Nephron (organoid): ENCODE measurements around the gene SLC25A39.

Experiments
- H3K27ac Mint-ChIP-seq, 3 experiments: 2 replicates each; pipeline ENCODE4 v1.8.0; 2020; ENCODE audit warnings: mixed read lengths in 3 of 3, mild to moderate bottlenecking in 2 of 3, moderate library complexity in 1 of 3
- H3K27me3 Mint-ChIP-seq: 2 replicates; pipeline ENCODE4 v1.8.0; 2021; ENCODE audit warnings: low read depth, mild to moderate bottlenecking, moderate library complexity, mixed read lengths
- H3K36me3 Mint-ChIP-seq: 2 replicates; pipeline ENCODE4 v1.8.0; 2020; ENCODE audit warnings: low read depth, mixed read lengths
- H3K4me1 Mint-ChIP-seq: 2 replicates; pipeline ENCODE4 v1.8.0; 2020; ENCODE audit warnings: mixed read lengths
- H3K4me3 Mint-ChIP-seq, 3 experiments: 2 replicates each; pipeline ENCODE4 v1.8.0; 2020; ENCODE audit warnings: mild to moderate bottlenecking in 3 of 3, mixed read lengths in 3 of 3, moderate library complexity in 2 of 3
- H3K9me3 Mint-ChIP-seq: 2 replicates; pipeline ENCODE4 v1.8.0; 2020; ENCODE audit warnings: mixed read lengths
- TF ChIP-seq, protein P1 (sequence below), 3 experiments: fragments of 200-600 bp; sonication (generic); IDR thresholded peaks; one replicate each; pipeline ENCODE4 v1.5.0; 2021; ENCODE audit warnings: antibody characterized with exemption in 3 of 3; ENCODE audit not compliant: unreplicated experiment in 3 of 3

The SLC25A39 gene

DNA sequence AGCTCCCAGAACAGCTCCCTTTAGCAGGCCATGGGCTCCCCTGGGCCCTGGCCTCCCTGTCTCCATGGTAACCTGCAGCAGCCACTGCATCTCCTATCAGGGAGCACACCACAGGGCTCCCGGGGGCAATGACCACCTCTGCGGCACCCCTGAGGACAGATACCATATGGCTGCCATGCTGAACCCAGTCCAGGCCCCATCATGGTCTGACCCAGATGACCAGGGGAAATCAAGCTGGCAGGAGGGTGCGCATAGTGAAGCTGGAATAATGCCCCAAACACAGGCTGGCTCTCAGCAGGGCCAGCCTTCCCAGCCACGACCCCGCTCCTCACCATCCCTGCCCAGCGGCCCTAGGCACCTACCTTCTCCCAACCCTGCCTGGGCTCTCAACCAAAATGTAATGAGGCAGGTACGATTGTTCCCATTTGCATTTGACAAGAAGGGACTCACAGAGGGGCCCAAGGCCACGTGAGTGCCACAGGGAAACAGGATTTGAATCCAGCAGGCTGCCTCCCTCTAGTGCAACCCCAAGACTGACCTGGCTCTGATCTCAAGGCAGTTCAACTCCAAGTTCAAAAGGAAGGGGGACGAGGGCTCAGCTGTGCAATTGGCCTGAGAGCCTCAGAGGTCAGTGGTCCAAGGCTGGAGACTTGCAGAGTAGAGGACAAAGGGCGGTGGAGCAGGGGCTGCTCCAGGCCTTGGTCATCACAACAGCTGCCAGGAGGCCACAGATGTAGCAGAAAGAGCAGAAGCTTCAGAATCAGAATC is 13.8 kb downstream of the SLC25A39 start:
- TF ChIP-seq, protein P1, sequence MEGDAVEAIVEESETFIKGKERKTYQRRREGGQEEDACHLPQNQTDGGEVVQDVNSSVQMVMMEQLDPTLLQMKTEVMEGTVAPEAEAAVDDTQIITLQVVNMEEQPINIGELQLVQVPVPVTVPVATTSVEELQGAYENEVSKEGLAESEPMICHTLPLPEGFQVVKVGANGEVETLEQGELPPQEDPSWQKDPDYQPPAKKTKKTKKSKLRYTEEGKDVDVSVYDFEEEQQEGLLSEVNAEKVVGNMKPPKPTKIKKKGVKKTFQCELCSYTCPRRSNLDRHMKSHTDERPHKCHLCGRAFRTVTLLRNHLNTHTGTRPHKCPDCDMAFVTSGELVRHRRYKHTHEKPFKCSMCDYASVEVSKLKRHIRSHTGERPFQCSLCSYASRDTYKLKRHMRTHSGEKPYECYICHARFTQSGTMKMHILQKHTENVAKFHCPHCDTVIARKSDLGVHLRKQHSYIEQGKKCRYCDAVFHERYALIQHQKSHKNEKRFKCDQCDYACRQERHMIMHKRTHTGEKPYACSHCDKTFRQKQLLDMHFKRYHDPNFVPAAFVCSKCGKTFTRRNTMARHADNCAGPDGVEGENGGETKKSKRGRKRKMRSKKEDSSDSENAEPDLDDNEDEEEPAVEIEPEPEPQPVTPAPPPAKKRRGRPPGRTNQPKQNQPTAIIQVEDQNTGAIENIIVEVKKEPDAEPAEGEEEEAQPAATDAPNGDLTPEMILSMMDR (IDR thresholded peaks at IDR 0.05; ENCODE audit: unreplicated experiment in 3 of 3), result no peak
- H3K27ac Mint-ChIP-seq, result no peak overlapping the region
- peaks cover 11% of the 10 kb centered on the region for H3K4me1 Mint-ChIP-seq
- H3K9me3 Mint-ChIP-seq, result no peaks in the 10 kb centered on the region
- H3K4me3 Mint-ChIP-seq, result peak overlapping the region in 2 of 3 experiments; percentile 39 to 47
- H3K36me3 Mint-ChIP-seq, result no peaks in the 10 kb centered on the region
- H3K27me3 Mint-ChIP-seq, result peaks cover 65% of the 10 kb centered on the region

DNA sequence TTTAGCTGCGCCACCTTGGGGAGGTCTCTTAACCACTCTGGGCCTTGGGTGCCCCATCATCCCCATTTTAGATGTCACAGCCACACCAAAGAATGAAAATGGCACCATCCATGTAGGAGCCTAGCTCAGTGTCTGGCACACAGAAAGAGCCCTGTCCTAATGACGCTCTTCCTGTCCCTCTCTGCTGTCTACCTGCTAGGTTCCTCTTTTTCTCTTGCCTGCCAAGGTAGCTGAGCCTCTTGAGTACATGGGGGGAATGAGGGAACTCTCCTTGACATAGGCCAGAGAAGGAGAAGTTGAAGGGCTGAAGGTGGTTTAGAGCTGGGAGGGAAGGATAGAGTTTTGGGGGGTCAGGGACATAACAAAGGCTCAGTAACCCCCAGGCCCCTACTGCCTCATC is 14.4 kb downstream of the SLC25A39 start:
- TF ChIP-seq, protein P1 (IDR thresholded peaks at IDR 0.05; ENCODE audit: unreplicated experiment in 3 of 3), result no peak
- peak overlapping the region; percentile 52 to 56 (median 53) for H3K4me3 Mint-ChIP-seq
- peaks cover 59% of the 10 kb centered on the region for H3K27me3 Mint-ChIP-seq
- no peaks in the 10 kb centered on the region for H3K36me3 Mint-ChIP-seq
- peaks cover 8% of the 10 kb centered on the region for H3K4me1 Mint-ChIP-seq
- no peaks in the 10 kb centered on the region for H3K9me3 Mint-ChIP-seq
- H3K27ac Mint-ChIP-seq, result no peak overlapping the region

DNA sequence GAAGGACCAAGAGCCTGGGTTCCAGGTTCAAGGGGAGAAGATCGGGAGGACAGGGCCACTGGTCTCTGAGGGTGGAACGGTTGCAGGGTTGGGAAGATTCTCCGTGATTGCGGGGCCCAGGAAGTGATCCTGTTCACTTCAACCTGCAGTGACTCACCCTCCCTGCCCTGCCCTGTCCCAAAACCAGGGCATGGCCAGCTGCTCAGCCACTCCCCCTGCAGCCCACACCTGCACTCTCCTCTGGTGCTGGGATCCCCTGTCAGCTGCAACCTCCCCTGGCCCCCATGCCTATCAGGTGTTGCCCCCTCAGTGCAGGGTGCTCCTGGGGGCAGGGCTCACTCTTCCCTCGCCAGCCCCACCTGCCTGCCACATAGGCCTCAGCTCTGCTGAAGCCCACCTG is 15.2 kb downstream of the SLC25A39 start:
- TF ChIP-seq, protein P1 (IDR thresholded peaks at IDR 0.05; ENCODE audit: unreplicated experiment in 3 of 3), result no peak
- Mint-ChIP-seq H3K4me1 (peaks cover 8% of the 10 kb centered on the region), H3K27ac (no peak overlapping the region), H3K9me3 (no peaks in the 10 kb centered on the region), H3K27me3 (peaks cover 51% of the 10 kb centered on the region), H3K4me3 (peak overlapping the region; percentile 52 to 56 (median 53)), H3K36me3 (no peaks in the 10 kb centered on the region)

DNA sequence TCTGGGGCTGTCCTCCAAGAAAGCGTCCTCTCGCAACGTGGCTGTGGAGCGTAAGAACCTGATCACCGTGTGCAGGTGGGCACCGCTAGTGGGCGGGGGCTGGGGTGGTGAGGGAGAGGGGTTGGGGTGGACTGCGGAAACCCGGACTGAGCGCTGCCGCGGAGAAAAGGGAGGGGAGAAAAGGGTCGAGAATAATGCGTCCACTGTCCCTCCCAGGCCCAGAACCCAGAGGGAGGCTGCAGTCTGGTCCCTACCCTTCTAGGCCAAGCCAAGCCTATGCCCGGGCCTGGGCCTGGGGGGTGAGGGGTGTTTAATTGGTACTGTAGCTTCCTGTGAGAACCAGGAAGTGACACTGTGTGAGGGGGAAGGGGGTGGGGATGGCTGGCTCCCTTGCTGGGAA is 15.8 kb downstream of the SLC25A39 start:
- TF ChIP-seq, protein P1 (IDR thresholded peaks at IDR 0.05; ENCODE audit: unreplicated experiment in 3 of 3), result no peak
- no peaks in the 10 kb centered on the region for H3K36me3 Mint-ChIP-seq

DNA sequence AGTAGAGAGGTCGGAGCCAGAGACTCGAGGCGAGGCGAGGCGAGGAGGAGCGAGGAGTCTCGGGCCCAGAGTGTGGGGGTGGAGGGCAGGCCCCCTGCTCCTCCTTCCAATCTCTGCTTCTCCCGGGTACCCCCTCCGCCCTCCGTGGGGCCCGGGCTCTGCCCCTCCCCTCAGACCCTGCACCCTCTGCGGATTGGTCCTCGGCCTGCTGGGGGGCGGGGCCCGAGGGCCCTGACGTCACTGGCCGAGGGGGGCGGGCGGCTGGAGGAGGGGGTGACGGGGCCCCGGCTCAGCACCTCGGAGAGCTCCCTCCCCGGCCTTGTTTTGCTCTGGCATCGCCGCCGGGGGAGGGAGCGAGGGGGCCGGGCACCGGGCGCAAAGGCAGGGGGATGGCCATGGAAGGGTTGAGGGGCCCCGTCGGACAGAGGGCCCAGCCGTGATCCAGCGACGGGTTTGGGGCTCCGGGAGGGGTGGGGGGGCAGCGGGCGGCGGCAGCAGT is 16.3 kb downstream of the SLC25A39 start, which contains the start of gene RUNDC3A:
TSS of gene RUNDC3A (plus strand) at position 282 of the 499 bp plus-strand sequence. CDS start 232 bp downstream, outside the sequence.
- TF ChIP-seq, protein P1 (IDR thresholded peaks at IDR 0.05; ENCODE audit: unreplicated experiment in 3 of 3), result no peak
- Mint-ChIP-seq H3K36me3 (no peaks in the 10 kb centered on the region), H3K4me1 (peaks cover 8% of the 10 kb centered on the region), H3K27ac (no peak within 1 kb of the TSS), H3K9me3 (no peaks in the 10 kb centered on the region), H3K4me3 (peak within 1 kb of the TSS; percentile 69 to 77 (median 77)), H3K27me3 (peaks cover 46% of the 10 kb centered on the region)

More for the DNA sequence above, 15.8 kb downstream of the SLC25A39 start:
- Mint-ChIP-seq H3K27me3 (peaks cover 50% of the 10 kb centered on the region), H3K27ac (no peak overlapping the region), H3K4me3 (peak overlapping the region; percentile 32 to 48 (median 42)), H3K4me1 (peaks cover 8% of the 10 kb centered on the region), H3K9me3 (no peaks in the 10 kb centered on the region)
